Fibroblast of the aortic adventitia (primary cell): ENCODE results near the gene MTHFR. TPM values are rescaled to one million over a fixed set of nuclear protein-coding genes. Genes with fewer than 3 reads are reported as not detected.

Experiments used
- DNase-seq: peaks from one replicate; pipeline ENCODE4 v3.0.0-alpha.2; 2010; ENCODE audit warnings: low read depth
- H3K4me3 ChIP-seq: 2 replicates; pipeline ENCODE4 v1.5.1; 2011; ENCODE audit warnings: low read depth, mild to moderate bottlenecking, control low read depth, low read length, moderate library complexity
- CTCF ChIP-seq: IDR thresholded peaks from 2 replicates; pipeline ENCODE4 v1.5.1; 2011; ENCODE audit warnings: mild to moderate bottlenecking, low read length, control low read depth, inconsistent platforms; ENCODE audit not compliant: insufficient read depth
- small RNA-seq: library from RNA; depleted of rRNA; stranded (forward); fragments of <200 nt; gene quantifications from one replicate; pipeline ENCODE3, GENCODE V24; 2012
- total RNA-seq: library from RNA; depleted of rRNA; stranded (reverse); fragments of >200 nt; gene quantifications from 2 replicates; pipeline ENCODE4 v1.2.3, GENCODE V29; 2012; ENCODE audit warnings: low replicate concordance

Gene MTHFR
- total RNA-seq, 1 donor: 42.9 TPM

GRCh38 chr1:11735854-11736745 is 69.7 kb downstream of the MTHFR start, which contains the start of gene AGTRAP:
AGTRAP (plus strand) TSS chr1:11736136; CDS start chr1:11736209, 73 bp downstream.
- TF ChIP-seq CTCF: peak; percentile 2
- DNase-seq: peak; percentile 93

More at GRCh38 chr1:11735854-11736745, 69.7 kb downstream of the MTHFR start, which contains the start of gene AGTRAP:
- H3K4me3 ChIP-seq: peak within 1 kb of the TSS; percentile 99

Small RNA genes within 50 kb of the gene (small RNA-seq; reads per million reads assigned to genes)
- gene RF02156 (not detected), gene RF02157 (not detected), gene RF02158 (not detected)

Other genes with a start within 250 kb of the MTHFR start
- gene FBXO2, start 151.5 kb downstream of the MTHFR start, total RNA-seq: 2.0 and 3.9 TPM in 2 replicates
- gene FBXO44, start 151.1 kb downstream of the MTHFR start, total RNA-seq: 8.1 and 16.0 TPM in 2 replicates
- 3.4 and 4.5 TPM in 2 replicates for gene FBXO6, start 141.8 kb downstream of the MTHFR start, total RNA-seq
- gene MAD2L2, start 124.8 kb downstream of the MTHFR start, total RNA-seq: 17.6 and 33.1 TPM in 2 replicates
- 2.4 TPM in 1 of 2 replicates, not detected in the other for gene DRAXIN, start 114.3 kb downstream of the MTHFR start, total RNA-seq
- 15.0 and 49.4 TPM in 2 replicates for gene AGTRAP, start 69.8 kb downstream of the MTHFR start, total RNA-seq
- 0.36 TPM in 1 of 2 replicates, not detected in the other for gene C1orf167, start 43.8 kb downstream of the MTHFR start, total RNA-seq
- 12.6 and 47.8 TPM in 2 replicates for gene CLCN6, start 227 bp upstream of the MTHFR start, total RNA-seq
- not detected in 2 replicates for gene NPPA, start 41.8 kb upstream of the MTHFR start, total RNA-seq
- not detected in 2 replicates for gene NPPB, start 53.0 kb upstream of the MTHFR start, total RNA-seq
- 37.8 and 86.9 TPM in 2 replicates for gene KIAA2013, start 120.5 kb upstream of the MTHFR start, total RNA-seq
- gene PLOD1, start 128.8 kb upstream of the MTHFR start, total RNA-seq: 116 and 123 TPM in 2 replicates
- 41.9 and 59.7 TPM in 2 replicates for gene MFN2, start 174.5 kb upstream of the MTHFR start, total RNA-seq
- 22.0 and 31.4 TPM in 2 replicates for gene MIIP, start 213.5 kb upstream of the MTHFR start, total RNA-seq